Endothelial cell of umbilical vein (primary cell): ENCODE data around the gene METTL15. TPM values are rescaled to one million over a fixed set of nuclear protein-coding genes. Genes with fewer than 3 reads are reported as not detected.

ENCODE experiments used
- BruUV-seq: library from RNA; stranded (reverse); fragments of 400-500 nt; replicated peaks from 2 replicates; lab custom pipeline; 2021; lab: Mats Ljungman, UMichigan
- CTCF ChIA-PET: fragments of 300-600, 350-600 bp; sonication (Branson Sonifier 250); formaldehyde crosslinking; loops from one replicate; lab custom pipeline; 2021; ENCODE audit warnings: antibody characterized with exemption, inconsistent platforms; lab: Charles Lee
- POLR2A ChIA-PET: fragments of 300-600, 350-600 bp; sonication (Branson Sonifier 250); formaldehyde crosslinking; loops from one replicate; lab custom pipeline; 2021; ENCODE audit warnings: antibody characterized with exemption, inconsistent platforms; lab: Charles Lee
- DNase-seq: peaks from one replicate; pipeline ENCODE4 v3.0.0-alpha.2; 2011; ENCODE audit warnings: low read depth, low spot score
- FAIRE-seq: peaks from 2 replicates; lab custom pipeline; 2011; peaks lifted over from hg19 to GRCh38; lab: Jason Lieb, UNC
- H2AFZ ChIP-seq: 2 replicates; pipeline ENCODE4 v1.6.0; 2012; ENCODE audit warnings: low read depth, low read length, control low read depth, inconsistent platforms
- H3K27ac ChIP-seq: 2 replicates; pipeline ENCODE4 v1.5.1; 2011; ENCODE audit warnings: low read depth, mild to moderate bottlenecking, control low read depth, low read length, moderate library complexity; ENCODE audit not compliant: insufficient read depth
- H3K27me3 ChIP-seq, 2 experiments: 2 replicates each; pipeline versions ENCODE4 v1.6.0 to v1.6.1; 2011; ENCODE audit warnings: low read length in 2 of 2, mixed read lengths in 1 of 2; ENCODE audit not compliant: control insufficient read depth in 2 of 2, insufficient read depth in 2 of 2
- H3K36me3 ChIP-seq, 2 experiments: 2 replicates in 1 of 2; 3 replicates in 1 of 2; pipeline ENCODE4 v1.5.1; 2011; ENCODE audit warnings: low read length in 2 of 2, mild to moderate bottlenecking in 1 of 2, moderate library complexity in 1 of 2; ENCODE audit not compliant: control insufficient read depth in 2 of 2, insufficient read depth in 2 of 2; ENCODE audit errors: extremely low read depth in 1 of 2
- H3K4me1 ChIP-seq: 3 replicates; pipeline ENCODE4 v1.5.1; 2011; ENCODE audit warnings: mild to moderate bottlenecking, low read length; ENCODE audit not compliant: control insufficient read depth, insufficient read depth; ENCODE audit errors: extremely low read depth
- H3K4me2 ChIP-seq: 2 replicates; pipeline ENCODE4 v1.6.1; 2011; ENCODE audit warnings: low read length, control low read depth, mixed read lengths; ENCODE audit not compliant: insufficient read depth
- H3K4me3 ChIP-seq, 3 experiments: fragments of 200-600 bp in 1 of 3; sonication (generic), shearing (Covaris generic) in 1 of 3; replicated peaks in 1 of 3; 2 replicates each; pipeline ENCODE4 v1.5.1; 2011 to 2016; ENCODE audit warnings: control low read depth in 3 of 3, low read length in 3 of 3, mild to moderate bottlenecking in 2 of 3, inconsistent platforms in 1 of 3, low read depth in 1 of 3, moderate library complexity in 1 of 3; ENCODE audit not compliant: insufficient read depth in 1 of 3
- H3K79me2 ChIP-seq: 2 replicates; pipeline ENCODE4 v1.6.0; 2012; ENCODE audit warnings: low read length, inconsistent platforms; ENCODE audit not compliant: control insufficient read depth, insufficient read depth
- H3K9ac ChIP-seq: replicated peaks from 2 replicates; pipeline ENCODE3; 2011; ENCODE audit warnings: low read length, control low read depth; ENCODE audit not compliant: insufficient read depth; ENCODE audit errors: extremely low read depth
- H3K9me1 ChIP-seq: replicated peaks from 3 replicates; pipeline ENCODE4 v1.6.0; 2011; ENCODE audit warnings: mild to moderate bottlenecking, low read length; ENCODE audit not compliant: control insufficient read depth, insufficient read depth; ENCODE audit errors: extremely low read depth
- H3K9me3 ChIP-seq: replicated peaks from 2 replicates; pipeline ENCODE4 v1.5.1; 2012; ENCODE audit warnings: low read length, inconsistent platforms; ENCODE audit not compliant: control insufficient read depth, insufficient read depth
- H4K20me1 ChIP-seq: replicated peaks from 2 replicates; pipeline ENCODE3; 2011; ENCODE audit warnings: mild to moderate bottlenecking, low read length; ENCODE audit not compliant: control insufficient read depth, insufficient read depth; ENCODE audit errors: extremely low read depth
- EZH2 ChIP-seq: IDR thresholded peaks from 2 replicates; pipeline ENCODE4 v1.6.1; 2012; ENCODE audit warnings: borderline replicate concordance, low read depth, mild to moderate bottlenecking, moderate library complexity, low read length, inconsistent platforms; ENCODE audit not compliant: severe bottlenecking
- FOS ChIP-seq: IDR thresholded peaks from 2 replicates; pipeline ENCODE4 v1.6.1; 2011; ENCODE audit warnings: mild to moderate bottlenecking, low read length, moderate library complexity, borderline replicate concordance; ENCODE audit not compliant: insufficient read depth
- GATA2 ChIP-seq: IDR thresholded peaks from 2 replicates; pipeline ENCODE4 v1.7.0; 2011; ENCODE audit warnings: low read depth, mild to moderate bottlenecking, moderate library complexity, mixed read lengths, low read length; ENCODE audit not compliant: insufficient read length, insufficient read depth
- JUN ChIP-seq: IDR thresholded peaks from 2 replicates; pipeline ENCODE4 v1.6.1; 2011; ENCODE audit warnings: borderline replicate concordance, low read depth; ENCODE audit not compliant: insufficient read length, insufficient read depth
- MAX ChIP-seq: IDR thresholded peaks from 2 replicates; pipeline ENCODE4 v1.6.1; 2011; ENCODE audit not compliant: insufficient read depth, insufficient read length
- MYC ChIP-seq: IDR thresholded peaks from one replicate; pipeline ENCODE4 v1.6.1; 2011; ENCODE audit warnings: mild to moderate bottlenecking, low read depth, low read length
- POLR2A ChIP-seq: IDR thresholded peaks from 2 replicates; pipeline ENCODE4 v1.6.1; 2012; ENCODE audit warnings: low read depth, mild to moderate bottlenecking, control low read depth, low read length
- POLR2AphosphoS5 ChIP-seq: IDR thresholded peaks from 2 replicates; pipeline ENCODE4 v1.6.1; 2012; ENCODE audit warnings: low read depth, mild to moderate bottlenecking, control low read depth, low read length, moderate library complexity; ENCODE audit not compliant: insufficient read depth
- dilution Hi-C: fragments of 300-500 bp; cut with MboI; formaldehyde crosslinking; loops from one replicate; pipeline ENCODE4 v1.15.0; 2019; ENCODE audit warnings: low sequenced_read_pairs; ENCODE audit not compliant: extremely low pct_ligation_motif_present
- intact Hi-C: fragments of 100-400 bp; cut with micrococcal nuclease; formaldehyde crosslinking; loops from one replicate; pipeline ENCODE4 v1.10.0; 2022
- polyA plus RNA-seq, 4 experiments: library from polyadenylated mRNA; depleted of rRNA in 3 of 4; stranded (reverse) in 3 of 4; unstranded in 1 of 4; fragments of >200 nt; gene quantifications; 2 replicates each; pipeline versions ENCODE4 v1.2.1 to v1.2.3, GENCODE V29; 2011 to 2012; ENCODE audit warnings: missing spikeins in 1 of 4
- total RNA-seq: library from RNA; stranded (reverse); gene quantifications from 2 replicates; pipeline ENCODE4 v1.2.3, GENCODE V29; 2021
- TF ChIP-seq, protein P1 (sequence below), 2 donors: IDR thresholded peaks; 1 replicate in 1 of 2; 2 replicates in 1 of 2; pipeline ENCODE4 v1.5.1; 2011; ENCODE audit warnings: low read length in 2 of 2, mild to moderate bottlenecking in 2 of 2, moderate library complexity in 2 of 2, control low read depth in 1 of 2, inconsistent platforms in 1 of 2, low read depth in 1 of 2; ENCODE audit not compliant: insufficient read depth in 1 of 2; ENCODE audit errors: extremely low read depth in 1 of 2

Gene METTL15
- total and polyA plus RNA-seq, 2 donors (not counting 3 experiments of a cell fraction or from before 2014, with no cell fraction given): 3.2 to 12.1 TPM

- POLR2A ChIA-PET: no interaction called here
Observed at GRCh38 chr11:28241760-28242159, 133.6 kb downstream of the METTL15 start.

More at GRCh38 chr11:28241760-28242159, 133.6 kb downstream of the METTL15 start:
- Histone ChIP-seq H3K4me3 (no peak overlapping the region), H3K9me3 (no peaks in the 10 kb centered on the region), H3K4me1 (no peaks in the 10 kb centered on the region), H2AFZ (no peak overlapping the region), H3K27me3 (no peaks in the 10 kb centered on the region), H3K27ac (no peak overlapping the region), H3K9me1 (no peaks in the 10 kb centered on the region), H4K20me1 (no peaks in the 10 kb centered on the region), H3K4me2 (no peak overlapping the region), H3K36me3 (no peaks in the 10 kb centered on the region), H3K9ac (no peak overlapping the region), H3K79me2 (no peaks in the 10 kb centered on the region)
- dilution Hi-C loops (no loop called here), intact Hi-C loops (loop anchor here (10.0 kb wide), 1 partner anchor 547 kb away; no protein-coding TSS in a partner anchor)
- DNase-seq (no peak), FAIRE-seq (no peak)
- no peak for TF ChIP-seq POLR2AphosphoS5
- no peak for TF ChIP-seq MYC
- no peak for TF ChIP-seq JUN
- no peak for TF ChIP-seq GATA2
- TF ChIP-seq FOS: no peak
- TF ChIP-seq MAX: no peak
- TF ChIP-seq, protein P1, sequence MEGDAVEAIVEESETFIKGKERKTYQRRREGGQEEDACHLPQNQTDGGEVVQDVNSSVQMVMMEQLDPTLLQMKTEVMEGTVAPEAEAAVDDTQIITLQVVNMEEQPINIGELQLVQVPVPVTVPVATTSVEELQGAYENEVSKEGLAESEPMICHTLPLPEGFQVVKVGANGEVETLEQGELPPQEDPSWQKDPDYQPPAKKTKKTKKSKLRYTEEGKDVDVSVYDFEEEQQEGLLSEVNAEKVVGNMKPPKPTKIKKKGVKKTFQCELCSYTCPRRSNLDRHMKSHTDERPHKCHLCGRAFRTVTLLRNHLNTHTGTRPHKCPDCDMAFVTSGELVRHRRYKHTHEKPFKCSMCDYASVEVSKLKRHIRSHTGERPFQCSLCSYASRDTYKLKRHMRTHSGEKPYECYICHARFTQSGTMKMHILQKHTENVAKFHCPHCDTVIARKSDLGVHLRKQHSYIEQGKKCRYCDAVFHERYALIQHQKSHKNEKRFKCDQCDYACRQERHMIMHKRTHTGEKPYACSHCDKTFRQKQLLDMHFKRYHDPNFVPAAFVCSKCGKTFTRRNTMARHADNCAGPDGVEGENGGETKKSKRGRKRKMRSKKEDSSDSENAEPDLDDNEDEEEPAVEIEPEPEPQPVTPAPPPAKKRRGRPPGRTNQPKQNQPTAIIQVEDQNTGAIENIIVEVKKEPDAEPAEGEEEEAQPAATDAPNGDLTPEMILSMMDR (IDR thresholded peaks at IDR 0.05; ENCODE audit: extremely low read depth in 1 of 2, insufficient read depth in 1 of 2, low read depth in 1 of 2, low read length in 2 of 2): no peak
- TF ChIP-seq EZH2: no peak
- TF ChIP-seq POLR2A: no peak
- BruUV-seq: no TSS peak
- CTCF ChIA-PET: no interaction called here
